Fibroblast of skin of scalp (primary cell): ENCODE data around the gene CNTNAP3B.
"Not testable (repeated sequence)": the region's sequence is repeated elsewhere in the genome, so short reads cannot be mapped to it uniquely, and the experiment has no call there.

Experiments
- DNase-seq: peaks from one replicate; pipeline ENCODE4 v3.0.0-alpha.2; 2013

The CNTNAP3B gene

DNA sequence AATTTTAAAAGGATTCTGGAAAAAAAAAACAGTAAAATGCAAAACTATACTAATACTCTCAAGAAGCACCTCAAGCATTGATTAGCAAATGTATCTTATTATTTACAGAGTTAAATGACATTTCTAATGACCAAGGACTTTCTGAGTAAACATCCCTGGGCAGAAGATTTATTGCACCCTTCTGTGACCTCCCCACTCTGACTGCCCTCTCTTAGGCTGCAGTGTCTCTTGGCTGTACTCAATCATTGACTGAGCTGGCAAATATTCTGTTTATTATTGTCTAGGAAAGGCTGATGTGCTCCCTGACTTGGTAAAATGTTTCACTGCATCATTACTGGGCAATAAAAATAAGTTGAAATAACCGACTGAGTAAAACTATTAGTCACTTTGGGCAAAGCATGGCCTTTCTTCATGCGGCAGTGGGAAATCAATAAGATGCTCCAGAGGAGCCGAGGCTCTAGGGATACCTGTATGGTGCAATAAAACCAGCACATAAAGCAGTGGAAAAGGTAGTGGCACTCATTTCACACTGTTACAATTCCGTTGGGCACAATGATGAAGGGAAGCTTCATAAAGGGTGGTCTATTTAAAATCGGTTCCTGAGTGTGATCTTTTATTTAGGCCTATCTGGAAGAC lies 151.1 kb downstream of the CNTNAP3B start:
- DNase-seq: not testable (repeated sequence)

DNA sequence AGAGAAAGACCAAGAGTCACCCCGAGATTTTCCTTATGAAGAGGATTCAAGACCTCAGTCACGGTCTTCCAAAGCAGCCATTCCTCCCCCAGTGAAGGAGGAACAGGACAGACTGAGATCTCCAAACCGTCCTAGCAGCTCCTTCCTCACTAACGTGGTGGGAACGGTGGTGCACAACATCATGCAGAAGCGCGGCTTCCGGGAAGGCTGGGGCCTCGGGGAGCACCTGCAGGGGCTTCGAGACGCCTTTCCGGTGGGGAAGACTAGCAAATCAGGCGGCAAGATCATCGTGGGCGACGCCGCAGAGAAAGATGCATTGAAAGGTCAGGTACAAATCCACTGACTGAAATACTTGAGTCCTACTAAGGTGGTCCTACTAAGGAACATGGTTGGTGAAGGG lies 154.3 kb downstream of the CNTNAP3B start:
- DNase-seq: not testable (repeated sequence)

DNA sequence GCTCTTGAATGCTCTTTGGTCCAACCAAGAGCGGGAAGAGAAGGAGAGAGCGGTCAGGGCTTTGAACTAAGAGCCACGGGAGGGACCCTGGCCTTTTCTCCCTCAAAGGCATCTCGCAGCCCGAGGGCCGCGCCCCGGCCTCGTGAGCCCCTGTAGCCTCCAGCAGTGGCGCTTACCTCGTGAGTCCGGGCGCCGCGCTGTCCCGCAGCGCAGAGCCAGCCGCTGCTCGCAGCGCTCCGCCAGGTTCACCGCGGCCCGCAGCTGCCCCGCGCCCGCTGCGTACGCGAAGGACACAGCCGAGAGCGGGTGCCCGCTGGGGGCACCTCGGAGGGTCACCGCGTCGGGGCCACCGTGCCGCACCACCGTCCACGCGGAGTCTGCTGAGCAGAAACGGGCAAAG lies 176.2 kb downstream of the CNTNAP3B start:
- DNase-seq: not testable (repeated sequence)

DNA sequence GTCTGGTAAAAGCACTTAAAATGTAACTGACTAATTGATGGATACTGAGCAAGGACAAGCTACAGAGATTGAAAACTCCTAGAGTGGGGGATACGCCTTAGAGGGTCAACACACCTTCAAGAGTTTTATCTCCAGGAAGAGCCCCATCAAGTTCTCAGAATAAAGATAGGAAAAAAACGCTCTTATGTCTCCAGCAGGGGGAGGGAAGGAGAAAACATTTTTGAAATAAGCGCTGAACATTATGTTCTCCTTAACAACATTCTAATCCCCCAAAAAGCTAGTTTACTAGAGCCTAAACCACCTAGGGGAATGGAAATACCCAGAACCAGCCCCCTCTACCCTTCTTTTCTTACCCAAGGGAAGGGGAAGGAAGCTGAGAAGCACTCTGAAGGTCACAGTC lies 187.5 kb downstream of the CNTNAP3B start:
- not testable (repeated sequence) for DNase-seq

GRCh38 chr9:41938143-41938542 lies 191.1 kb downstream of the CNTNAP3B start:
- DNase-seq: not testable (repeated sequence)

GRCh38 chr9:41935727-41936126 lies 193.5 kb downstream of the CNTNAP3B start:
- not testable (repeated sequence) for DNase-seq

DNA sequence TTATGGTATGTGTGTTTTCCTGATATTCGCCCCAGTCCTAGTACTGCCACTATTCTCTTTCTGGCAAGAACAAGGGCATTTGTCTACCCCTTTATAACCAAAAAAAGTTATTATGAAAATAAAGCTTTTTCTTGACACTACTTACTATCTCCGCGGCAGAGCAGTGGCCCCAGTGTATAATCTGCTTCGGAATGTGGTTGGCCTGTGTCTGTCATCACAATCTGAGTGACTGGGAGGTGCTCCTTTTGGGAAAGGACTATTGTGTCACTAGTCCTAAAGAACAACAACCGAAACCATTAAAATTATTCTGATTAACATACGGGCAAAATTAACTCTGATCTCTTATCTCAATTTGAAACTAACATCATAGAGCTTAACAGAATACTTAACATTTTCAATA lies 200.1 kb downstream of the CNTNAP3B start:
- DNase-seq: not testable (repeated sequence)

- not testable (repeated sequence) for DNase-seq
Measured at GRCh38 chr9:41917374-41917773, 211.9 kb downstream of the CNTNAP3B start.

DNA sequence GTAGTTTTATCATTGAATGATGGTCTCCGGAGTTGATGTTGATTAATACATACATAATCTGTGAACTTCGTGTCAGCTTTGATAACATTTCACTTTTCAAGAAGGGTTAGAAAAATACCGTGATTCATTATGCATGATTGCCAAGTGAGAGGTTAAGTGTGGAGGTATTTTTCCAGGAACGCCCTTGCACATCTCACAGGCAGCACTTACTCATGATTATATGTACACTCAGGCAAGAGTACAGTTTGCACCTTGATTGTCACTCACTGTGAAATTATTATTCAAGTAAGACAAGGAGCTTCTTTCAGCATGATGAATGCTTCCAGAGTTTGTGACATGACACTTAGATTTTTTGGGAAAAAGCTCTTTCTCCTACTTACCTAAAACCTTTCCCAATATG lies 223.7 kb downstream of the CNTNAP3B start:
- not testable (repeated sequence) for DNase-seq

DNA sequence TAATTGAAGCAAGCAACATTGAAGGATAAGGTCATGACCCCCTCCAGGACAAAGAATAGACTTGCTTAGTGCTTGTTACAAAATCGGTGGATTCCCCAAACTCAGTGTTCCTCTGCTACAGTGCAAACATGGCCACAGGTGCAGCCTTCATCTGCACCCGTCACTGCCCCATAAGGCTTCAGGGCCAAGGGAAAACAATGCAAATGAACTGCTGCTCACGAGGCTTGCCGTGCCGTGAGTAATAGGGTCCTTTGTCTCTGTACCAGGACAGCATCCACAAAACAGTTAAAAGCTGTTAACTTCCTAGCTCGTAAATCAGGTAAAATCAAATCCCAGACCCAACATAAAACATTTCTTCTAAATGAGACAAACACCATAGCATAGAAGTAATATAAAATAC lies 226.5 kb downstream of the CNTNAP3B start:
- DNase-seq: not testable (repeated sequence)

GRCh38 chr9:41898720-41899343 lies 230.4 kb downstream of the CNTNAP3B start:
- DNase-seq: not testable (repeated sequence)

GRCh38 chr9:41874557-41874956 lies 254.7 kb downstream of the CNTNAP3B start:
- not testable (repeated sequence) for DNase-seq

DNA sequence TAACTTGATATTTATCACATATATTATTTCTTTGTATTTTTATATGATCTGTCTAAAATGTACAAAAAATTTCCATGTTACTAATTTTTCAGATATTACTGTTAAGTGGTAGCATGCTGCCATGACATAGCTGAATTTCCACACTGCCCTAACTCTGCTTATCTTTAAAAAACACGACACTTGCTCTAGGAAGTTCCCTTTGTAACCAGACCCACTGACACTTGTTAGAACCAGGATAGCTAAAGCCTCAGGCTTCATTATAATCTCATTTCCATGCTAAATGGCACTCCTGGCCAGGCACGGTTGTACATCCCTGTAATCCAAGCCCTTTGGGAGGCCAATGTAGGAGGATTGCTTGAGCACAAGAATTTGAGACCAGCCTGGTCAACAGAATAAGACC lies 273.8 kb downstream of the CNTNAP3B start:
- DNase-seq: not testable (repeated sequence)

- not testable (repeated sequence) for DNase-seq
Measured at GRCh38 chr9:41851848-41852740, 277.1 kb downstream of the CNTNAP3B start.

GRCh38 chr9:41847829-41848228 lies 281.4 kb downstream of the CNTNAP3B start:
- DNase-seq: not testable (repeated sequence)
